ENCODE data around the gene P3H4. TPM values are rescaled to one million over a fixed set of nuclear protein-coding genes. Genes with fewer than 3 reads are reported as not detected.

P3H4 gene
- total RNA-seq, 2 experiments from 2014 or later, result 1.3 to 2.3 TPM

- Histone ChIP-seq H3K27ac (ENCODE audit: low read depth in 1 of 2, low read length in 2 of 2) (no peak overlapping the region), H3K27me3 (ENCODE audit: control insufficient read depth in 1 of 2, insufficient read depth in 2 of 2, low read length in 2 of 2) (no peaks in the 10 kb centered on the region), H3K9me3 (ENCODE audit: control insufficient read depth in 1 of 2, insufficient read depth in 1 of 2, low read length in 2 of 2) (no peaks in the 10 kb centered on the region), H3K4me1 (ENCODE audit: insufficient read depth, low read length) (peaks cover 34% of the 10 kb centered on the region), H3K36me3 (ENCODE audit: insufficient read depth, low read length) (no peaks in the 10 kb centered on the region), H3K4me3 (ENCODE audit: low read length) (no peak overlapping the region)
- DNase-seq (no peak), ATAC-seq (ENCODE audit: poor library complexity) (no peak)
- CTCF ChIA-PET, result no interaction called here
- intact Hi-C loops (cut with DNase I, micrococcal nuclease), result no loop called here
- TF ChIP-seq CTCF (IDR thresholded peaks at IDR 0.05), result no peak
- no peak overlapping the region for H3K27ac Mint-ChIP-seq
- POLR2A ChIA-PET, result interaction anchor here (1.8 kb wide), 1 partner anchor 121 kb away, joined by 5 read pairs; no protein-coding TSS in a partner anchor
- peaks cover 10% of the 10 kb centered on the region for H3K36me3 Mint-ChIP-seq (ENCODE audit: low read depth)
- no peaks in the 10 kb centered on the region for H3K9me3 Mint-ChIP-seq
- H3K27me3 Mint-ChIP-seq, result no peaks in the 10 kb centered on the region
- peaks cover 22% of the 10 kb centered on the region for H3K4me1 Mint-ChIP-seq (ENCODE audit: low read depth)
- H3K4me3 Mint-ChIP-seq, result peak overlapping the region; percentile 82
Measured at GRCh38 chr17:41813152-41813680, 1.5 kb upstream of the P3H4 start.

- no peaks in the 10 kb centered on the region for H3K27me3 ChIP-seq (ENCODE audit: control insufficient read depth in 1 of 2, insufficient read depth in 2 of 2, low read length in 2 of 2)
- peak within 1 kb of the TSS; percentile 60 for H3K4me3 ChIP-seq (ENCODE audit: low read length)
- H3K9me3 ChIP-seq (ENCODE audit: control insufficient read depth in 1 of 2, insufficient read depth in 1 of 2, low read length in 2 of 2), result no peaks in the 10 kb centered on the region
- H3K36me3 ChIP-seq (ENCODE audit: insufficient read depth, low read length), result no peaks in the 10 kb centered on the region
- DNase-seq, result peak in 12 of 14 experiments; percentile 16 to 67 (median 30)
- Mint-ChIP-seq H3K4me3 (peak within 1 kb of the TSS; percentile 97), H3K27ac (peak within 1 kb of the TSS; percentile 36), H3K9me3 (no peaks in the 10 kb centered on the region), H3K36me3 (ENCODE audit: low read depth) (peaks cover 10% of the 10 kb centered on the region), H3K27me3 (no peaks in the 10 kb centered on the region), H3K4me1 (ENCODE audit: low read depth) (peaks cover 22% of the 10 kb centered on the region)
- ChIA-PET POLR2A (interaction anchor here (0.7 to 2.8 kb wide), 5 partner anchors 23 to 394 kb away, joined by 3 to 24 read pairs (median 10); partner anchors contain the start of genes EIF1, KLHL11 and NT5C3B), CTCF (interaction anchor here (1.2 to 1.5 kb wide), 3 partner anchors 51 to 75 kb away, joined by 3 to 15 read pairs (median 8); partner anchors contain the start of gene KLHL11)
- H3K4me1 ChIP-seq (ENCODE audit: insufficient read depth, low read length), result peaks cover 34% of the 10 kb centered on the region
- no peak for TF ChIP-seq CTCF (IDR thresholded peaks at IDR 0.05)
- intact Hi-C loops (cut with DNase I, micrococcal nuclease), result no loop called here
- ATAC-seq (ENCODE audit: poor library complexity), result peak; percentile 18
- no peak within 1 kb of the TSS for H3K27ac ChIP-seq (ENCODE audit: low read depth in 1 of 2, low read length in 2 of 2)
Measured at GRCh38 chr17:41812381-41813151, 817 bp upstream of the P3H4 start, which contains the start of gene FKBP10. TSS of gene FKBP10 (plus strand) at chr17:41813004. CDS start at chr17:41813035, 31 bp downstream.

GRCh38 chr17:41810659-41811548, 845 bp downstream of the P3H4 start:
- ATAC-seq (ENCODE audit: poor library complexity) (peak; percentile 53), DNase-seq (peak in 1 of 14 experiments; percentile 42)
- Mint-ChIP-seq H3K9me3 (no peaks in the 10 kb centered on the region), H3K27me3 (no peaks in the 10 kb centered on the region), H3K4me1 (ENCODE audit: low read depth) (peaks cover 22% of the 10 kb centered on the region), H3K36me3 (ENCODE audit: low read depth) (peaks cover 10% of the 10 kb centered on the region), H3K27ac (no peak overlapping the region), H3K4me3 (peak overlapping the region; percentile 68)
- intact Hi-C loops (cut with DNase I, micrococcal nuclease), result loop anchor here (2.0 kb wide), 2 partner anchors 72 to 992 kb away; no protein-coding TSS in a partner anchor
- Histone ChIP-seq H3K4me3 (ENCODE audit: low read length) (peak overlapping the region; percentile 60), H3K27me3 (ENCODE audit: control insufficient read depth in 1 of 2, insufficient read depth in 2 of 2, low read length in 2 of 2) (no peaks in the 10 kb centered on the region), H3K4me1 (ENCODE audit: insufficient read depth, low read length) (peaks cover 34% of the 10 kb centered on the region), H3K27ac (ENCODE audit: low read depth in 1 of 2, low read length in 2 of 2) (no peak overlapping the region), H3K36me3 (ENCODE audit: insufficient read depth, low read length) (no peaks in the 10 kb centered on the region), H3K9me3 (ENCODE audit: control insufficient read depth in 1 of 2, insufficient read depth in 1 of 2, low read length in 2 of 2) (no peaks in the 10 kb centered on the region)
- ChIA-PET CTCF (interaction anchor here (0.9 to 1.5 kb wide), 6 partner anchors 10 to 73 kb away, joined by 3 to 15 read pairs (median 6); partner anchors contain the start of gene KLHL11), POLR2A (interaction anchor here (0.6 to 2.8 kb wide), 16 partner anchors 9 to 156 kb away, joined by 3 to 24 read pairs (median 4); partner anchors contain the start of genes ACLY, CNP, EIF1 and JUP)
- TF ChIP-seq CTCF (IDR thresholded peaks at IDR 0.05), result no peak
